ENCODE results near the gene SSR1.

Gene SSR1

GRCh38 chr6:7273709-7274108, 39.3 kb downstream of the SSR1 start:
- no peak for DNase-seq
- Histone ChIP-seq H3K4me3 (ENCODE audit: low read depth, low read length) (no peak overlapping the region), H3K36me3 (replicated peaks) (no peaks in the 10 kb centered on the region), H3K27me3 (replicated peaks) (no peaks in the 10 kb centered on the region), H3K27ac (no peak overlapping the region)
- no peak for TF ChIP-seq CTCF (IDR thresholded peaks at IDR 0.05; ENCODE audit: low read depth, low read length, missing control alignments)
- in situ Hi-C loops (cut with HindIII; ENCODE audit: low pct_ligation_motif_present, low sequenced_read_pairs): no loop called here

- no peaks in the 10 kb centered on the region for H3K27me3 ChIP-seq (replicated peaks)
- in situ Hi-C loops (cut with HindIII; ENCODE audit: low pct_ligation_motif_present, low sequenced_read_pairs): no loop called here
Measured at GRCh38 chr6:7271205-7271534, 41.8 kb downstream of the SSR1 start.

GRCh38 chr6:7270320-7271204, 42.4 kb downstream of the SSR1 start:
- H3K27me3 ChIP-seq (replicated peaks): no peaks in the 10 kb centered on the region
- no peak for DNase-seq
- in situ Hi-C loops (cut with HindIII; ENCODE audit: low pct_ligation_motif_present, low sequenced_read_pairs): no loop called here
- no peak overlapping the region for H3K4me3 ChIP-seq (ENCODE audit: low read depth, low read length)
- no peak for TF ChIP-seq CTCF (IDR thresholded peaks at IDR 0.05; ENCODE audit: low read depth, low read length, missing control alignments)
- no peaks in the 10 kb centered on the region for H3K36me3 ChIP-seq (replicated peaks)
- H3K27ac ChIP-seq: no peak overlapping the region

More at GRCh38 chr6:7271205-7271534, 41.8 kb downstream of the SSR1 start:
- H3K36me3 ChIP-seq (replicated peaks): no peaks in the 10 kb centered on the region
- H3K27ac ChIP-seq: no peak overlapping the region
- no peak for DNase-seq
- no peak for TF ChIP-seq CTCF (IDR thresholded peaks at IDR 0.05; ENCODE audit: low read depth, low read length, missing control alignments)
- no peak overlapping the region for H3K4me3 ChIP-seq (ENCODE audit: low read depth, low read length)

DNA sequence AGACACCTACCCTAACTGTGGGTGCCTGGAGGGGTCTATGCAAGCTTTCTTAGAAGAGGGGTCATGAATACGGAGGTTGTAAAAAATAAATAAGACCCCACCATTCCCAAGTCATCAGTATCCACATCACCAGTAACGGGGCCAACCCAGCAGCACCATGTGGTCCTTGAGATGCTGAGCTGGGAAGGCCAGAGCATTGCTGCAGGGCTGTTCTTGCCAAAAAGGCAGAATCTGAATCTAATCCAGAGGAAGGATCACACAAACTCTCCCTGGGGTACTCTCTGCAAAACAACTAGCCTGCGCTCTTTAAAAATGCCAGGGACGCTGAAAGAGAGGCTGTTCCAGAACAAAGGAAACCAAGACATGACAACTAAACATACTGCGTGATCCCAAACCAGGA, 43.2 kb downstream of the SSR1 start:
- no peaks in the 10 kb centered on the region for H3K36me3 ChIP-seq (replicated peaks)
- no peaks in the 10 kb centered on the region for H3K27me3 ChIP-seq (replicated peaks)
- DNase-seq: no peak
- no peak overlapping the region for H3K27ac ChIP-seq
- H3K4me3 ChIP-seq (ENCODE audit: low read depth, low read length): no peak overlapping the region
- no peak for TF ChIP-seq CTCF (IDR thresholded peaks at IDR 0.05; ENCODE audit: low read depth, low read length, missing control alignments)
- in situ Hi-C loops (cut with HindIII; ENCODE audit: low pct_ligation_motif_present, low sequenced_read_pairs): no loop called here

DNA sequence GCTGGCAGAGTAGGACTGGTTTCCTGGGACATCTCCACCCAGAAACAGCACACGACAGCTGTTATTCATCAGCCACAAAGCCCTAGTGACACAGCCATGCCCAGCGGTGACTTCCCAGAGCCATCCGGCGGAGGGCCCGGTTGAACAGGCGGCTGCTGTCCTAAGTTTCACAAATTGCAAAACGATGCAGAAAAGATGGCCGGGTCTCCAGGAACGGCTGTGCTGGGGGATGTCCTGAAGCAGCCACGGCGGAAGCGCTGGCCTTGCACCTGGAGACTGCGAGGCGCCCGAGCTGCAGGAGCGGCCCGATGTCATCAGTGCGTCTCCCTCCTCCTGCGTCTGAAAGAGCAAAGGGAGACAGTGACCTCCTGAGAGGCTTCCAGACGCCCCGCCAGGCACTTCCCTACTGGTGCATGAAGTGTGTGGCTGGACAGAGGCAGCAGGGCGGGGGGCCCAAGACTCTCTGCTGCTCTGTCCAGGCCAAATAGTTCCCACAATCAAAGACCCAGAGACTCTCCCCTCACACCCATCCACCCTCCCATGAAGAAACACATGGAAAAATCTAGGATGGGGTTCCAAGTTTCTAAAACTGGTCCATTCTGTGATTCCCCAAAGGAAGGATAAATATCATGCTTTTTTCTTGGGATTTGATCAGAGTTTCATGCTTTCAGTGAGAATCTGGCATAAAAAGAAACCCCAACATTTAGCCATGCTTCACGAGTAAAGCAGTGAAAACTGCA, 44.0 kb downstream of the SSR1 start:
- in situ Hi-C loops (cut with HindIII; ENCODE audit: low pct_ligation_motif_present, low sequenced_read_pairs): no loop called here

More for the DNA sequence above, 44.0 kb downstream of the SSR1 start:
- Histone ChIP-seq H3K36me3 (replicated peaks) (no peaks in the 10 kb centered on the region), H3K27me3 (replicated peaks) (no peaks in the 10 kb centered on the region), H3K27ac (no peak overlapping the region), H3K4me3 (ENCODE audit: low read depth, low read length) (no peak overlapping the region)
- DNase-seq: no peak
- no peak for TF ChIP-seq CTCF (IDR thresholded peaks at IDR 0.05; ENCODE audit: low read depth, low read length, missing control alignments)
